ENCODE measurements around the gene IGSF1.

Gene IGSF1, protein sequence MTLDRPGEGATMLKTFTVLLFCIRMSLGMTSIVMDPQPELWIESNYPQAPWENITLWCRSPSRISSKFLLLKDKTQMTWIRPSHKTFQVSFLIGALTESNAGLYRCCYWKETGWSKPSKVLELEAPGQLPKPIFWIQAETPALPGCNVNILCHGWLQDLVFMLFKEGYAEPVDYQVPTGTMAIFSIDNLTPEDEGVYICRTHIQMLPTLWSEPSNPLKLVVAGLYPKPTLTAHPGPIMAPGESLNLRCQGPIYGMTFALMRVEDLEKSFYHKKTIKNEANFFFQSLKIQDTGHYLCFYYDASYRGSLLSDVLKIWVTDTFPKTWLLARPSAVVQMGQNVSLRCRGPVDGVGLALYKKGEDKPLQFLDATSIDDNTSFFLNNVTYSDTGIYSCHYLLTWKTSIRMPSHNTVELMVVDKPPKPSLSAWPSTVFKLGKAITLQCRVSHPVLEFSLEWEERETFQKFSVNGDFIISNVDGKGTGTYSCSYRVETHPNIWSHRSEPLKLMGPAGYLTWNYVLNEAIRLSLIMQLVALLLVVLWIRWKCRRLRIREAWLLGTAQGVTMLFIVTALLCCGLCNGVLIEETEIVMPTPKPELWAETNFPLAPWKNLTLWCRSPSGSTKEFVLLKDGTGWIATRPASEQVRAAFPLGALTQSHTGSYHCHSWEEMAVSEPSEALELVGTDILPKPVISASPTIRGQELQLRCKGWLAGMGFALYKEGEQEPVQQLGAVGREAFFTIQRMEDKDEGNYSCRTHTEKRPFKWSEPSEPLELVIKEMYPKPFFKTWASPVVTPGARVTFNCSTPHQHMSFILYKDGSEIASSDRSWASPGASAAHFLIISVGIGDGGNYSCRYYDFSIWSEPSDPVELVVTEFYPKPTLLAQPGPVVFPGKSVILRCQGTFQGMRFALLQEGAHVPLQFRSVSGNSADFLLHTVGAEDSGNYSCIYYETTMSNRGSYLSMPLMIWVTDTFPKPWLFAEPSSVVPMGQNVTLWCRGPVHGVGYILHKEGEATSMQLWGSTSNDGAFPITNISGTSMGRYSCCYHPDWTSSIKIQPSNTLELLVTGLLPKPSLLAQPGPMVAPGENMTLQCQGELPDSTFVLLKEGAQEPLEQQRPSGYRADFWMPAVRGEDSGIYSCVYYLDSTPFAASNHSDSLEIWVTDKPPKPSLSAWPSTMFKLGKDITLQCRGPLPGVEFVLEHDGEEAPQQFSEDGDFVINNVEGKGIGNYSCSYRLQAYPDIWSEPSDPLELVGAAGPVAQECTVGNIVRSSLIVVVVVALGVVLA (N-terminal part only)

GRCh38 chrX:131288738-131289511 lies at the start of gene IGSF1:
Gene IGSF1 (minus strand): TSS chrX:131289306. CDS start chrX:131286674, 2,632 bp downstream.
- no peak for DNase-seq (ENCODE audit: low read depth)

GRCh38 chrX:131332331-131332730 lies 43.2 kb upstream of the IGSF1 start:
- no peak for DNase-seq (ENCODE audit: low read depth)

DNA sequence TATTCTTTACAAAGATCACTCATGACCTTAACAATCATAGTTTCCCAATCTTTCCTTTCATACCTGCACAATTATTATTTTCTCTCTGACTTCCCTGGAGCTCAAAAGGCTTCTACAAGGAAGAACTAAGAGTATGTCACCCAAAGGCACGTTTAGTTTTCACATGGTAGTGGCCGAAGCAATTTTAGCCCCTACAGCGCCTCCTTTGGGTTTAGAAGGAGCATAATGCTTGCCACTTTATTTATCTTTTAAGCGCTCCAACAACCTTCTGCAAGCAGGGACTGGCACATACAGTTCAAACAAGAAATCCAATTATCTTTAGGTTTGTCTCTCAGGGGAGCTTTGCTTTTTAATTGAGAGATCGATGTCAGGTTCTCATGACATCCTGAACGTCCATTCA lies 42.0 kb upstream of the IGSF1 start:
- no peak for DNase-seq (ENCODE audit: low read depth)

DNA sequence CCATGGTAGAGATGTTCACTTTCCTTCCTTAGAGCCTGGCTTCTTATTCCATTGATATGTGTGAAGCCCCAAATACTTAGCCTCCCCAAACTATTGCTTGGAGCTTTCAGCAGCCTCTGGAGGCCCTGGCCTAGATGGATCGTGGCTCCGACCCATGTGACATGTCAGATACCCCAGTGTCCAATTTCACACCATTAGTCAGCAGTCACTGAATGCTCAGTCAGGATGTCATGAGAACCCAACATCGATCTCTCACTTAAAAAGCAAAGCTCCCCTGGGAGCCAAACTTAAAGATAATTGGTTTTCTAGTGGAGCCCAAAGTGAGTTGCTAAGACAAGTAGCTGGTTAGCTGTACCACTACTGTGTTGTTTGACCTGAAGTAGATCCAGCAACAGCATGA lies 41.6 kb upstream of the IGSF1 start:
- no peak for DNase-seq (ENCODE audit: low read depth)

- no peak for DNase-seq (ENCODE audit: low read depth)
These were observed 33.5 kb upstream of the IGSF1 start for GRCh38 chrX:131322651-131323050.

- DNase-seq (ENCODE audit: low read depth) = no peak
These were observed 28.2 kb upstream of the IGSF1 start for GRCh38 chrX:131317326-131317725.

DNA sequence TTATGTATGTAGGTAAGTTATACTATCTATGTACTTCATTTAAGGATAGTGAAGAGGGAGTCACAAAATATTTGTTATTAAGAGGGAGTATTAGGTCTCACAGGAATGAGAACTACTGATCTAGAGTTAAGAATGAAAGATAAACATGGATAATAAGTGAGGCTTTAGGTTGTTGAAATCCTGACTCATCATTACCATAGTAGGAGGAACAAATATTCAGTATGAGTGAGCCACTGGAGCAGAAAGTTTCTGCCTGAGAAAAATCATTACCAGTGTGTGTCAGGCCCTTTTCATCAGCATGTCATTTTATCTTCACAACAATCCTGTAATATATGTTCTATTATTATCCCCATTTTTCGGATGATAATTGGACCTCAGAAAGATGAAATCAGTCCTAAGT lies 27.2 kb upstream of the IGSF1 start:
- no peak for DNase-seq (ENCODE audit: low read depth)

GRCh38 chrX:131308980-131309379 lies 19.9 kb upstream of the IGSF1 start:
- no peak for DNase-seq (ENCODE audit: low read depth)

DNA sequence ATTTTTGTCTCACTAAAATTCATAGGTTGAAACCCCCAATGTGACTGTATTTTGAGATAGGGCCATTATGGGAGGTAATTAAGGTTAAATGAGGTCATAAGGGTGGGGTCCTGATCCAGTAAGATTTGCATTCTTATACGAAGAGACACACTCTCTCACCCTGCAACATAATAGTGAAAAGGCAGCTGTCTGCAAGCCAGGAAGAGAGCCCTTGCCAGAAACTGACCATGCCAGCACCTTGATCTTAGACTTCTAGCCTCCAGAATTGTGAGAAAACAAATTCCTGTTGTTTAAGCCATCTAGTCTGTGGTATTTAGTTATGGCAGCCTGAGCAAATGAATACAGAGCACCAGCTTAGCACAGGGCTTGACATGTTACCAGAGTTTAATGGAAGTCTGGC lies 17.5 kb upstream of the IGSF1 start:
- DNase-seq (ENCODE audit: low read depth) = no peak

DNA sequence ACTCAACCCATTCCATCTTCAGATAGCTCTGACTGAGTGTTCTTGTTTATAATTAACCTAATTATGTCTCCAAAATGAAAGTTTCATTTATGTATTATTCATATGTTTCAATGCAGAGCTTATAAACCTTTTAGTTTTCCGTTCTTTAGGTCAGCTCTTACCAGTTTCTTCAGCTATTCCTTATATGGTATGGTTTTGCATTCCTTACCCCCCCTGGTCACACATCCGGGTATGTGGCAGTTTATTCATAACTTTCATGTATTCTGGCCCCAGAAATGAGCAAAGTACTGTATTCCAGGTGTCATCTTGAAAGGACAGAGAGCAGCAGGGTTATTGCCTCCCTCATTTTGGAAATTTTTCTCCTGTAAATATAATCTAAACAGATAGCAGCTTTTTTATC lies 16.8 kb upstream of the IGSF1 start:
- no peak for DNase-seq (ENCODE audit: low read depth)

GRCh38 chrX:131302701-131303100 lies 13.6 kb upstream of the IGSF1 start:
- DNase-seq (ENCODE audit: low read depth) = no peak

GRCh38 chrX:131301155-131301554 lies 12.0 kb upstream of the IGSF1 start:
- DNase-seq (ENCODE audit: low read depth) = no peak

DNA sequence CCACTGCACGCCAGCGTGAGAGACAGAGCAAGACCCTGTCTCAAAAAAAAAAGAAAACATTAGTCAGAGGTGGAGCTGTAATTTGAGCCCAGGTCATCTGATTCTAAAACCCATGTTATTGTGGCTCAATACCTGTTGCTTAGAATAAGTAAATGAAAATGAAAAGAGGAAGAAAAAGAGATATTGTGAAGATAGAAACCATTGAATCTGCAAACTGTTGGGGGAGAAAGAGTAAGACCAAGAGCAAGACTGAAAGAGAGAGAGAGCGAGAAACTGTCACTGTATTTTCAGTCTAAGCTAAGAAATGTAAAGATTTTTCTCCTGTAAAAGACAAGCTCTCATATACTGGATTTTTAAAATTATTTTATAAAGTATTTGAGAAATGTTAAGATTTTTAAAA lies 9.7 kb upstream of the IGSF1 start:
- no peak for DNase-seq (ENCODE audit: low read depth)

GRCh38 chrX:131298036-131298435 lies 8.9 kb upstream of the IGSF1 start:
- no peak for DNase-seq (ENCODE audit: low read depth)

DNA sequence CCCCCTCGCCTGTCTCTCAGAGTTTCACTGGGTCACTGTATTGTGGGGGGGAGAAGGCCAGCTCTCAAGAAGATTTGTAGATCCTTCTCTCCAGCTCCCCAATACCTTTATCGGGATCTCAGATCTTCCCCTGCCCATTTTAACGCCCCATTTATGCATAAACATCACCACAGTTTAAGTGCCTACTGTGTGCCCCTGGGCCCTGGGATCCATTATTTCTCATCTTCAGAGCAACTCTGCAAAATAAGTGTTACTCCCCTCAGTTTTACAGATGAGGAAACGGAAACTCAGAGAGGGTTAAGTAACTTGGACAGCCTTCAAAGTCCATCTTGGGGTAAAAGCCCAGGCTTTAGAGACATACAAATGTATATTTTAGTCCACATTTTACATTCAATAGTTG lies 421 bp upstream of the IGSF1 start:
- DNase-seq (ENCODE audit: low read depth) = no peak

GRCh38 chrX:131288188-131288587 lies 918 bp downstream of the IGSF1 start:
- DNase-seq (ENCODE audit: low read depth) = no peak

DNA sequence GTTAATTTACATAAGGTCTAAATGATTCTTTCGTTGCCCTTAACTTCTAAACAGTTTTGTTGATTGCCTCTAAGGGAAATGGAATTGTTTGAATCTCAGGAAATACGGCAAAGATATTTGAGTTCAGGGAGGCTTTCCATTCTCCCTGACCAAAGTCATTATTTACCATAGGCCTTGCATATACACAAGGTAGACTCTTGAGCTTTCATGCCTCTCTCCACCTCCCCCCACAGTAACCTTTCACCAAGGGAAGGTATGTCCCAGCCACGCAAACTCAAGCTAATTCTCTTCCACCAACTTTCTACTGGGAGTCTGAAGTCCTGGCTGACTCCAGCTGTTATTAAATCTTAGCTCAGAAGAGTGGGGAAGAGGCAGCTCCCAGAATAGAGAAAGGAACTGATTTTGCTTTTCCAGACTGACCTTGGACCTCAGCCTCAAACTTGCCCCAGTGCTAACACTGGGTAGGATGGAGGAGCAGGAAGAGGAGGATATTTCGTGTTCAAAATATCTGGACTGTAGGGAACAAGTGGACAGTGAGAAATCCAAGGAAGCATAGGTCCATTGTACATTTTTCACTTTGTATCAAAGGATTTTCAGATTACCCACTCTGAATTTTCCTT lies 1.4 kb downstream of the IGSF1 start:
- no peak for DNase-seq (ENCODE audit: low read depth)

DNA sequence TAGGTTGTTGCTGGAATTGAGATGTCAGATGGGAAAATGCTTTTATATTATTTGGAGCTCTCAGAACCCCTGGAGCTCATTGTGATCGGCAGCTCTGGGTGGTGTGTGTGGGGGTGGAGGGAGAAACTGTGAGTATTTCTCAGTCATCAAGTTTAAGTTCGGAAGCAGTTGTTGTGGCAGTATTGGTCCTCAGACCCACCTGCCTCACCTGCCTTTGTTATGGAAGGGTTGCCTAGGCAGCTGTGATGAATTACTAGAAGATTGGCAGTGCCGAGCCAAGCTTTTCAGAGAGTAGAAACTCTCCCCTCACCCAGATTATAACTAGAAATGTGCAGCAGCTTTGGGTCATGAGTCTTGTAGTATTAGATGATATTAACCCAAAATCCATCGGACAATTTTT lies 9.5 kb downstream of the IGSF1 start:
- DNase-seq (ENCODE audit: low read depth) = no peak

DNA sequence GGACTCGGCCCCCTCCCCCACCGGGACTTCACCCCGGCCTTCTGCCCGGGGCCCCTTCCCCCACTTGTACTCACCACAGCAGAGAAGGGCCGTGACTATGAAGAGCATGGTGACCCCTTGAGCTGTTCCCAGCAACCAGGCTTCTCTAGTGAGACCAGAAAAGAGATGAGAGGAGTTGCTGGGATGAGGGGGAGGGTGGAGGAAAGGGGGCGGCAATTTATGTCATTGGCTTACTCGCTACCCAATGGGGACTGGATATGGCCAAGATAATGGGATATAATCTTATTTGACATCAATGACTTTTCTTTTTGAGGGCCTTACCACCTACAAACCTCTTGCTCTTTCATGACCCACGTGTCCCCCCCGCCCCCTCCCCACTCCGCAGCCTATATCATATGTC lies 9.9 kb downstream of the IGSF1 start:
- DNase-seq (ENCODE audit: low read depth) = no peak

DNA sequence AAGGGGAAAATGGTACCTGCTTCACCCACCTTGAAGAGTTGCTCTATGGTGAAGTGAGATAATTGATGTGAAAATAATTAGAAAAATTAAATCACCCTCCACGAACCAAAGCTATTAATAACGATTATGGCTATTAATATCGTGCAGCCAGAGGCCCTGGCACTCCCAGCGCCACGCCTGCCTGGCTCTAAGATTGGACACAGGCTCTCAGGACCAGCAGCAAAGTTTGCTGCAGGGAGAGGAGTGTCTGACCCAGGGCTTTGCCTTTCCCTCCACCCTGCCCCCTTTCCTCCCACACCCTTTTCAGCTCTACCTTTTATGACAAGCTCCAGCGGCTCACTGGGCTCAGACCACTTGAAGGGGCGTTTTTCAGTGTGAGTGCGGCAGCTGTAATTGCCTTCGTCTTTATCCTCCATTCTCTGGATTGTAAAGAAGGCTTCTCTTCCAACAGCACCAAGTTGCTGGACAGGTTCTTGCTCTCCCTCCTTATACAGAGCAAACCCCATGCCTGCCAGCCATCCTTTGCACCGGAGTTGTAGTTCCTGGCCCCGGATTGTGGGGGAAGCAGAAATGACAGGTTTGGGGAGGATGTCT lies 11.5 kb downstream of the IGSF1 start:
- no peak for DNase-seq (ENCODE audit: low read depth)

GRCh38 chrX:131273011-131273410 lies 16.1 kb downstream of the IGSF1 start:
- DNase-seq (ENCODE audit: low read depth) = no peak
